Measurements from ENCODE around the gene ZNF43.
"Not testable (repeated sequence)": the region's sequence is repeated elsewhere in the genome, so short reads cannot be mapped to it uniquely, and the experiment has no call there.

- not testable (repeated sequence) for TF ChIP-seq CTCF, POLR2A (IDR thresholded peaks at IDR 0.05)
Observed at GRCh38 chr19:21885516-21885915, 49.5 kb upstream of the ZNF43 start.
